HG02610 (cell line): Measurements from ENCODE around the gene ZKSCAN1.
"Not testable (repeated sequence)": the region's sequence is repeated elsewhere in the genome, so short reads cannot be mapped to it uniquely, and the experiment has no call there.

ENCODE experiments used
- ATAC-seq: cut with Tn5 transposase; IDR thresholded peaks from one replicate; pipeline ENCODE4 v1.9.1; 2021; ENCODE audit warnings: mild to moderate bottlenecking, moderate library complexity; ENCODE audit not compliant: unreplicated experiment

The ZKSCAN1 gene

GRCh38 chr7:100015232-100016214 is at the start of gene ZKSCAN1:
Gene ZKSCAN1, plus strand, starts transcription at chr7:100015596. Its CDS starts 7,911 bp downstream, at chr7:100023507.
- peak; percentile 97 for ATAC-seq

- ATAC-seq: no peak
Observed at GRCh38 chr7:99969298-99969697, 46.1 kb upstream of the ZKSCAN1 start.

GRCh38 chr7:99969813-99970212 is 45.6 kb upstream of the ZKSCAN1 start:
- ATAC-seq: not testable (repeated sequence)

GRCh38 chr7:99971242-99971641 is 44.2 kb upstream of the ZKSCAN1 start:
- ATAC-seq: no peak

GRCh38 chr7:99973817-99974216 is 41.6 kb upstream of the ZKSCAN1 start:
- ATAC-seq: not testable (repeated sequence)

- ATAC-seq: no peak
Observed at GRCh38 chr7:99974681-99975080, 40.7 kb upstream of the ZKSCAN1 start.

- ATAC-seq: no peak
Observed at GRCh38 chr7:99975782-99976521, 39.4 kb upstream of the ZKSCAN1 start, which contains the start of gene AZGP1. Gene AZGP1, minus strand, starts transcription at chr7:99976031. Its CDS starts 11 bp downstream, at chr7:99976020.

GRCh38 chr7:99976626-99977025 is 38.8 kb upstream of the ZKSCAN1 start:
- ATAC-seq: no peak

- not testable (repeated sequence) for ATAC-seq
Observed at GRCh38 chr7:99979814-99980225, 35.6 kb upstream of the ZKSCAN1 start.

- ATAC-seq: not testable (repeated sequence)
Observed at GRCh38 chr7:99980448-99980872, 34.9 kb upstream of the ZKSCAN1 start.

GRCh38 chr7:99981066-99981465 is 34.3 kb upstream of the ZKSCAN1 start:
- ATAC-seq: not testable (repeated sequence)

GRCh38 chr7:99984593-99984992 is 30.8 kb upstream of the ZKSCAN1 start:
- ATAC-seq: no peak

GRCh38 chr7:99987306-99987705 is 28.1 kb upstream of the ZKSCAN1 start:
- ATAC-seq: not testable (repeated sequence)

- no peak for ATAC-seq
Observed at GRCh38 chr7:99987846-99988245, 27.6 kb upstream of the ZKSCAN1 start.

GRCh38 chr7:99990460-99990852 is 24.9 kb upstream of the ZKSCAN1 start:
- ATAC-seq: no peak

GRCh38 chr7:99991543-99991942 is 23.9 kb upstream of the ZKSCAN1 start:
- not testable (repeated sequence) for ATAC-seq

GRCh38 chr7:99992330-99993038 is 22.9 kb upstream of the ZKSCAN1 start:
- ATAC-seq: no peak

GRCh38 chr7:99994819-99995218 is 20.6 kb upstream of the ZKSCAN1 start:
- ATAC-seq: no peak

GRCh38 chr7:99996755-99997544 is 18.4 kb upstream of the ZKSCAN1 start:
- ATAC-seq: no peak

- ATAC-seq: peak; percentile 62
Observed at GRCh38 chr7:99997545-99998137, 17.8 kb upstream of the ZKSCAN1 start.
